Ovary (tissue), 3 donors: ENCODE results near the gene BTRC.

Experiments used
- CTCF ChIP-seq, 3 donors: fragments of 450-650 bp in 2 of 3; fragments of 200-600 bp in 1 of 3; IDR thresholded peaks; one replicate each; pipeline versions ENCODE4 v1.5.1 to v1.8.0; 2016 to 2022; ENCODE audit warnings: antibody characterized with exemption in 3 of 3, mild to moderate bottlenecking in 1 of 3
- POLR2A ChIP-seq: fragments of 450-650 bp; IDR thresholded peaks from one replicate; pipeline ENCODE4 v1.6.1; 2017; ENCODE audit warnings: antibody characterized with exemption, mild to moderate bottlenecking, moderate library complexity
- donor health status: DM: no; HTN: no; CAD: no.

GRCh38 chr10:101308051-101308450 lies 45.9 kb upstream of the BTRC start:
- TF ChIP-seq POLR2A (no peak), CTCF (IDR thresholded peaks at IDR 0.05) (no peak)
